ENCODE measurements around the gene CD22.

DNA sequence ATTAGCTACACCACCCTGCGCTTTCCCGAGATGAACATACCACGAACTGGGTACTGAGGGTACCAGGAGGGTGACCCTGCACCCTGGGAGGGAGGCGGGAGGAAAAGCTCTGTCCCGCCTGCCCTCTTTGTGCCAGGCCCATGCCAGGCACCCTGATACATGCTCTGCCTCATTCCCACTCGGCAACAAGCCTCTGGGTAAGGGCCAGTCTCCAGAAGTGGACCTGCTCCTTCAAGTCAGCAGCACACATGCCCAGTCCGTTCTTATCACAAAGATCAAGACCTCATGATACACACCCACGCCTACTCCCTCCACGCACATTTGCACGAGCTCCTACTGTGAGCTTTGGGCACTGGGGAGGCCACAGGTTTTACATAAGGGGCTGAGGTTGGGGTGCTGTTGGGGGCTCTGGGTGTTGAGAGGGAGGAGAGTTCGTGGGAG is 16.7 kb downstream of the CD22 start:
- TF ChIP-seq, protein P1, sequence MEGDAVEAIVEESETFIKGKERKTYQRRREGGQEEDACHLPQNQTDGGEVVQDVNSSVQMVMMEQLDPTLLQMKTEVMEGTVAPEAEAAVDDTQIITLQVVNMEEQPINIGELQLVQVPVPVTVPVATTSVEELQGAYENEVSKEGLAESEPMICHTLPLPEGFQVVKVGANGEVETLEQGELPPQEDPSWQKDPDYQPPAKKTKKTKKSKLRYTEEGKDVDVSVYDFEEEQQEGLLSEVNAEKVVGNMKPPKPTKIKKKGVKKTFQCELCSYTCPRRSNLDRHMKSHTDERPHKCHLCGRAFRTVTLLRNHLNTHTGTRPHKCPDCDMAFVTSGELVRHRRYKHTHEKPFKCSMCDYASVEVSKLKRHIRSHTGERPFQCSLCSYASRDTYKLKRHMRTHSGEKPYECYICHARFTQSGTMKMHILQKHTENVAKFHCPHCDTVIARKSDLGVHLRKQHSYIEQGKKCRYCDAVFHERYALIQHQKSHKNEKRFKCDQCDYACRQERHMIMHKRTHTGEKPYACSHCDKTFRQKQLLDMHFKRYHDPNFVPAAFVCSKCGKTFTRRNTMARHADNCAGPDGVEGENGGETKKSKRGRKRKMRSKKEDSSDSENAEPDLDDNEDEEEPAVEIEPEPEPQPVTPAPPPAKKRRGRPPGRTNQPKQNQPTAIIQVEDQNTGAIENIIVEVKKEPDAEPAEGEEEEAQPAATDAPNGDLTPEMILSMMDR (IDR thresholded peaks at IDR 0.05) = no peak
- no peak for TF ChIP-seq POLR2AphosphoS5 (IDR thresholded peaks at IDR 0.05)
- TF ChIP-seq POLR2A (IDR thresholded peaks at IDR 0.05) = no peak

All from breast epithelium (tissue), 3 donors.